ENCODE results near the gene GPHN. TPM values are rescaled to one million over a fixed set of nuclear protein-coding genes. Genes with fewer than 3 reads are reported as not detected.
"Not testable (repeated sequence)": the region's sequence is repeated elsewhere in the genome, so short reads cannot be mapped to it uniquely, and the experiment has no call there.

Gene GPHN
- total and polyA plus RNA-seq, 2 donors (not counting 3 experiments of a cell fraction or from before 2014, with no cell fraction given), result 5.1 to 23.2 TPM

- TF ChIP-seq CTCF (IDR thresholded peaks at IDR 0.05; ENCODE audit: extremely low read depth in 1 of 2, insufficient read depth in 1 of 2, low read depth in 1 of 2, low read length in 2 of 2) (no peak), GATA2 (IDR thresholded peaks at IDR 0.05; ENCODE audit: insufficient read depth, insufficient read length, low read depth, low read length) (no peak)
- no TSS peak for BruUV-seq (replicated peaks)
- Histone ChIP-seq H3K27ac (ENCODE audit: insufficient read depth, low read depth, low read length) (no peak overlapping the region), H3K9me3 (replicated peaks; ENCODE audit: control insufficient read depth, insufficient read depth, low read length) (no peaks in the 10 kb centered on the region), H4K20me1 (replicated peaks; ENCODE audit: control insufficient read depth, extremely low read depth, insufficient read depth, low read length) (no peaks in the 10 kb centered on the region), H3K36me3 (ENCODE audit: control insufficient read depth in 2 of 2, extremely low read depth in 1 of 2, insufficient read depth in 2 of 2, low read length in 2 of 2) (no peaks in the 10 kb centered on the region), H3K79me2 (ENCODE audit: control insufficient read depth, insufficient read depth, low read length) (no peaks in the 10 kb centered on the region), H3K27me3 (ENCODE audit: control insufficient read depth in 2 of 2, insufficient read depth in 2 of 2, low read length in 2 of 2) (no peaks in the 10 kb centered on the region), H3K9ac (replicated peaks; ENCODE audit: extremely low read depth, insufficient read depth, low read length) (no peak overlapping the region), H3K4me2 (ENCODE audit: insufficient read depth, low read length) (no peak overlapping the region), H2AFZ (ENCODE audit: low read depth, low read length) (no peak overlapping the region), H3K9me1 (replicated peaks; ENCODE audit: control insufficient read depth, extremely low read depth, insufficient read depth, low read length) (no peaks in the 10 kb centered on the region), H3K4me1 (ENCODE audit: control insufficient read depth, extremely low read depth, insufficient read depth, low read length) (no peaks in the 10 kb centered on the region), H3K4me3 (replicated peaks in 1 of 3; ENCODE audit: insufficient read depth in 1 of 3, low read depth in 1 of 3, low read length in 3 of 3) (no peak overlapping the region)
- FAIRE-seq, result no peak
- dilution Hi-C loops (cut with MboI; ENCODE audit: extremely low pct_ligation_motif_present, low sequenced_read_pairs), result no loop called here
- DNase-seq (ENCODE audit: low read depth, low spot score), result peak; percentile 30
- ChIA-PET CTCF (interaction anchor here (1.0 kb wide), 1 partner anchor 16 kb away, joined by 3 read pairs; no protein-coding TSS in a partner anchor), POLR2A (no interaction called here)
- intact Hi-C loops (cut with micrococcal nuclease), result no loop called here
Measured at GRCh38 chr14:66708267-66708666, 200.3 kb downstream of the GPHN start.

- ChIA-PET CTCF (no interaction called here), POLR2A (no interaction called here)
- TF ChIP-seq MAX (IDR thresholded peaks at IDR 0.05; ENCODE audit: insufficient read depth, insufficient read length) (no peak), GATA2 (IDR thresholded peaks at IDR 0.05; ENCODE audit: insufficient read depth, insufficient read length, low read depth, low read length) (no peak), POLR2AphosphoS5 (IDR thresholded peaks at IDR 0.05; ENCODE audit: insufficient read depth, low read depth, low read length) (no peak), POLR2A (IDR thresholded peaks at IDR 0.05; ENCODE audit: low read depth, low read length) (no peak)
- dilution Hi-C loops (cut with MboI; ENCODE audit: extremely low pct_ligation_motif_present, low sequenced_read_pairs), result no loop called here
- no peak overlapping the region for H3K4me3 ChIP-seq (replicated peaks in 1 of 3; ENCODE audit: insufficient read depth in 1 of 3, low read depth in 1 of 3, low read length in 3 of 3)
- BruUV-seq (replicated peaks), result no TSS peak
- intact Hi-C loops (cut with micrococcal nuclease), result no loop called here
- H3K4me1 ChIP-seq (ENCODE audit: control insufficient read depth, extremely low read depth, insufficient read depth, low read length), result no peaks in the 10 kb centered on the region
- H2AFZ ChIP-seq (ENCODE audit: low read depth, low read length), result no peak overlapping the region
- peak; percentile 52 for DNase-seq (ENCODE audit: low read depth, low spot score)
- no peak overlapping the region for H3K9ac ChIP-seq (replicated peaks; ENCODE audit: extremely low read depth, insufficient read depth, low read length)
- H3K9me1 ChIP-seq (replicated peaks; ENCODE audit: control insufficient read depth, extremely low read depth, insufficient read depth, low read length), result no peaks in the 10 kb centered on the region
- no peaks in the 10 kb centered on the region for H4K20me1 ChIP-seq (replicated peaks; ENCODE audit: control insufficient read depth, extremely low read depth, insufficient read depth, low read length)
- H3K27ac ChIP-seq (ENCODE audit: insufficient read depth, low read depth, low read length), result no peak overlapping the region
- no peaks in the 10 kb centered on the region for H3K9me3 ChIP-seq (replicated peaks; ENCODE audit: control insufficient read depth, insufficient read depth, low read length)
- no peaks in the 10 kb centered on the region for H3K36me3 ChIP-seq (ENCODE audit: control insufficient read depth in 2 of 2, extremely low read depth in 1 of 2, insufficient read depth in 2 of 2, low read length in 2 of 2)
- no peak for FAIRE-seq
- no peak overlapping the region for H3K4me2 ChIP-seq (ENCODE audit: insufficient read depth, low read length)
- H3K79me2 ChIP-seq (ENCODE audit: control insufficient read depth, insufficient read depth, low read length), result no peaks in the 10 kb centered on the region
- no peaks in the 10 kb centered on the region for H3K27me3 ChIP-seq (ENCODE audit: control insufficient read depth in 2 of 2, insufficient read depth in 2 of 2, low read length in 2 of 2)
Measured at GRCh38 chr14:66709291-66709690, 201.3 kb downstream of the GPHN start.

GRCh38 chr14:66714291-66714690 is 206.3 kb downstream of the GPHN start:
- H3K4me3 ChIP-seq (replicated peaks in 1 of 3; ENCODE audit: insufficient read depth in 1 of 3, low read depth in 1 of 3, low read length in 3 of 3); BruUV-seq (replicated peaks); H3K79me2 ChIP-seq (ENCODE audit: control insufficient read depth, insufficient read depth, low read length); dilution Hi-C loops (cut with MboI; ENCODE audit: extremely low pct_ligation_motif_present, low sequenced_read_pairs); H3K9ac ChIP-seq (replicated peaks; ENCODE audit: extremely low read depth, insufficient read depth, low read length); H3K9me3 ChIP-seq (replicated peaks; ENCODE audit: control insufficient read depth, insufficient read depth, low read length); H3K27me3 ChIP-seq (ENCODE audit: control insufficient read depth in 2 of 2, insufficient read depth in 2 of 2, low read length in 2 of 2); DNase-seq (ENCODE audit: low read depth, low spot score); intact Hi-C loops (cut with micrococcal nuclease); H3K9me1 ChIP-seq (replicated peaks; ENCODE audit: control insufficient read depth, extremely low read depth, insufficient read depth, low read length); H2AFZ ChIP-seq (ENCODE audit: low read depth, low read length); FAIRE-seq; H4K20me1 ChIP-seq (replicated peaks; ENCODE audit: control insufficient read depth, extremely low read depth, insufficient read depth, low read length); H3K4me2 ChIP-seq (ENCODE audit: insufficient read depth, low read length); POLR2A ChIA-PET; H3K4me1 ChIP-seq (ENCODE audit: control insufficient read depth, extremely low read depth, insufficient read depth, low read length); CTCF ChIA-PET; H3K27ac ChIP-seq (ENCODE audit: insufficient read depth, low read depth, low read length); H3K36me3 ChIP-seq (ENCODE audit: control insufficient read depth in 2 of 2, extremely low read depth in 1 of 2, insufficient read depth in 2 of 2, low read length in 2 of 2): not testable (repeated sequence)
